CD4-positive, alpha-beta T cell treated with Interleukin-6 for 4 hours (primary cell): ENCODE results near the gene PPM1E.
"Not testable (repeated sequence)": the region's sequence is repeated elsewhere in the genome, so short reads cannot be mapped to it uniquely, and the experiment has no call there.

Experiments used
- DNase-seq: peaks from one replicate; pipeline ENCODE4 v3.0.0-alpha.2; 2020; ENCODE audit warnings: mixed read lengths

Gene PPM1E

GRCh38 chr17:58783380-58783779, 27.7 kb downstream of the PPM1E start:
- DNase-seq = no peak

DNA sequence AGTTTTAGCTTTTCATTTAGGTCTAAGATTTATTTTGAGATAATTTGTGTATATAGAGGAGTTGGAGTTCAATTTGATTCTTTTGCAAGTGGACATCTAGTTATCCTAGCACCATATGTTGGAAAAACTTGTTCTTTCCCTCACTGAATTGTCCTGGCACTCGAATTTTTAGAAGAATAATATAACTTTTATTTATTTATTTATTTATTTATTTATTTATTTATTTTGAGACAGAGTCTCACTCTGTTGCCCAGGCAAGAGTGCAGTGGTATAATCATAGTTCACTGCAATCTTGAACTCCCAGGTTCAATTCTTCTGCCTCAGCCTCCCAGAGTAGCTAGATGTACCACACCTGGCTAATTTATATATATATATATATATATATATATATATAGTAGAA, 29.4 kb downstream of the PPM1E start:
- DNase-seq = no peak

GRCh38 chr17:58786586-58787295, 31.1 kb downstream of the PPM1E start:
- no peak for DNase-seq

GRCh38 chr17:58788199-58788598, 32.5 kb downstream of the PPM1E start:
- no peak for DNase-seq

DNA sequence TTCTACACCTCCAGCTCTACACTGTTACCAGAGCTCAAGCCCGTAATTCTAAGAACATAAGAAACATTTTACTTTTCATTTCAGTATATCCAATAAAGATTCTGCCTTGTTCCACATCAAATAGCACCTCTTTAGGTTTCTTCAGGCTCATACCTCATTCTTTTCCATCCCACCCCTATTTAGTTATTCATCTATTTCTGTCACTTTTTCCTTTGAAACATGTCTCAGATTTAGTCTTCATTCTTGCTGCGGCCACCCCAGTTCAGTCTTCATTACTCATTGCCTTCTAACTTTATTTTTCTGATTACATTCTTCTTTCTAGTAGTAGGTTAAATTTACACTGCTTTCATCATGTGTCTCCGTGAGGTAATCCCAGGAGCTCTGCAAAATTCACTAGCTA, 33.5 kb downstream of the PPM1E start:
- no peak for DNase-seq

DNA sequence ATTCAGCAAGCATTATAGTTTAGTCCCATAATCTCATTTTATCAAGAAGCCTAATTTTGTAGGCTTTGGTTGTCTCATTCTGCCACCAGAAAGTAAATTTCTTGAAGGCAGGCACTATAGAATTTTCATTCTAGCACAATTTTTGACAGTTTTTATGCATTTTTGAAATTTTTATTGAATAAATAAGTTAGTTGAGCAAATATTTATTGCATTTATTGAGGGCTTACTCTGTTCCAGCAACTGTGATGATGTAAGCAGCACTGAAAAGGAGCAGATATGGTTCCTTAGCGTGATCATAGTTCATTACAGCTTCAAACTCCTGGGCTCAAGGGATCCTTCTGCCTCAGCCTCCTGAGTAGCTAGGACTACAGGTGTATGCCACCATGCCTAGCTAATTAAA, 34.2 kb downstream of the PPM1E start:
- no peak for DNase-seq

DNA sequence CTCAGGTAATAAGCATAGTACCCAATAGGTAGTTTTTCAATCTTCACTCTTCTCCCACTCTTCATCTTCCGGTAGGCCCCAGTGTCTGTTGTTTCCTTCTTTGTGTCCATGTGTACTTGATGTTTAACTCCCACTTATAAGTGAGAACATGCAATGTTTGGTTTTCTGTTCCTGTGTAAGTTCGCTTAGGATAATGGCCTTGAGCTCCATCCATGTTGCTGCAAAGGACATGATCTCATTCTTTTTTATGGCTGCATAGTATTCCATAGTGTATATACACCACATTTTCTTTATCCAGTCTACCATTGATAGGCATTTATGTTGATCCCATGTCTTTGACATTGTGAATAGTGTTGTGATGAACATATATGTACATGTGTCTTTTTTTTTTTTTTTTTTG, 38.9 kb downstream of the PPM1E start:
- not testable (repeated sequence) for DNase-seq

DNA sequence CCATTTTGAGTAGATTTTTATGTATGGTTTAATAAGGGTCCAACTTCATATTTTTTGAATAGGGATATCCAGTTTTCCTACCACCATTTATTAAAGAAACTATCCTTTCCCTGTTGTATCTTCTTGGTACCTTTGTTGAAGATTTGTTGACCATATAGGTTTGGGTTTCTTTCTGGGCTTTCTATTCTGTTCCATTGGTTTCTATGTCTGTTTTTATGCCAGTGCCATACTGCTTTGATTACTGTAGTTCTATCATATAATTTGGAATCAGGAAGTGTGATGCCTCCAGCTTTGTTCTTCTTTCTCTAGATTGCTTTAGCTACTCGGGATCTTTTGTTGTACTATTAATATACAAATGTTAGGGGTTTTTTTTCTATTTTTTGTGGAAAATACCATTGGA, 46.5 kb downstream of the PPM1E start:
- no peak for DNase-seq

DNA sequence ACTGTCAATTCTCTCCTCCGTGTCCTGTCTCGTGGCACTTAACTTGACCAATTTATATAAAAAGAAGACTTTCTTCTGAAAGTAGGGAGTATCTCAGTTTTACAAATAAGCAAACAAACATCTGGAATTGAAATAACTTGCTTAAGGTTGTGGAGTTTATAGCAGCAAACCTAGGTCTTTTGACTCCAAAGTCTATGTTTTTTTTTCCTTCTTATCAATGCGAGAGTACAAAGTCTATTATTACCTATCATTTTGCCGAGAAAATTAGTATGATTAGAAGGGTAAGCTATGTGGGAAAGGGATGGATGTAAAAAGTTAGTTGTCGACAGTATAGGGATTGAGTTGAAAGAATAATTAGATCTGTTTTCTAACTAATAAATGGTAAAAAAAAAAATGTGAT, 50.4 kb downstream of the PPM1E start:
- DNase-seq = no peak

DNA sequence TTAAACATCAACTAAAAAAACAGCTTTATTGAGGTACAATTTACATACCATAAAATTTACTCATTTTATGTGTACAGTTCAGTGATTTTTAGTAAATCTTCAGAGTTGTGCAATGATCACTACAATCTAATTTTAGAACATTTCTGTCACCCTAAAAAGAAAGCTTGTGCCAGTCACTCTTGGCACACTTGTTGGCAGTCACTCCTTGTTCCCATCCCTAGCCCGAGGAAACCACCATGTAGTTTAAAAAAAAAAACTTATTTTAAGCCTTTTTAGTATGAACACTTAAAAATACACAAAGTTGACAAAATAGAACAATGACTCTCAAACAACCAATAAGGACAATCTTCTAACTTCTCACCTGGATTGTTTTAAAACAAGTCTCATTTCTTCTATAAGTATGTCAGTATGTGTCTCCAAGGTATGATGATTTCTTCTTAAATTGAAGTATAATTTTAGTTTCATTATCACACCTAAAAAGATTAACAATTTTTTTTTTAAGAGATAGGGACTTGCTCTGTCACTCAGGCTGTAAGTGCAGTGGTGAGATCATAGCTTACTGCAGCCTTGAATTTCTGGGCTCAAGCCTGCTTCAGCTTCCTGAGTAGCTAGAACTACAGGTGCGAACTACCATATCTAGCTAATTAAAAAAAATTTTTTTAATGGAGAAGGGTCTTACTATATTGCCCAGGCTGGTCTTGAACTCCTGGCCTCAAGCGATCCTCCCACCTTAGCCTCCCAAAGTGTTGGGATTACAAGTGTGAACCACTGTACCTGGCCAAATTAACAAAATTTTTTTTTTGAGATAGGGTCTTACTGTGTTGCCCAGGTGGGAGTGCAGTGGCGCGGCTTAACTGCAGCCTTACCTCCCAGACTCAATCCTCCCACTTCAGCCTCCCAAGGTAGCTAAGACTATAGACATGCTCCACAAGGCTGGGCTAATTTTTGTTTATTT, 53.2 kb downstream of the PPM1E start:
- no peak for DNase-seq

DNA sequence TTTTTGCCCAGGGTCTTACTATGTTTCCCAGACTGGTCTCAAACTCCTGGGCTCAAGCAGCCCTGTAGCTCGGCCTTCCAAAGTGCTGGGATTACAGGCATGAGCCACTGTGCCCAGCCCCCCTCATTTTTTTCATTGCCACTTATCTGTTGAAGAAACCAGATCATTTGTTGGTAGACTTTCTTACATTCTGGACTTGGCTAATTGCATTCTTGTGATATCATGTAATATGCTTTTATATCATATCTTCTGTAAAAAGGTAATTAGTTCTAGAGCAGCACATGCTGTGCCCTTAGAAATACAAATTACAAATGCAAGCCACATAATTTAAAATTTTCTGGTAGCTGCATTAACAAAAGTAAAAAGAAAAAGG, 53.9 kb downstream of the PPM1E start:
- DNase-seq = no peak

DNA sequence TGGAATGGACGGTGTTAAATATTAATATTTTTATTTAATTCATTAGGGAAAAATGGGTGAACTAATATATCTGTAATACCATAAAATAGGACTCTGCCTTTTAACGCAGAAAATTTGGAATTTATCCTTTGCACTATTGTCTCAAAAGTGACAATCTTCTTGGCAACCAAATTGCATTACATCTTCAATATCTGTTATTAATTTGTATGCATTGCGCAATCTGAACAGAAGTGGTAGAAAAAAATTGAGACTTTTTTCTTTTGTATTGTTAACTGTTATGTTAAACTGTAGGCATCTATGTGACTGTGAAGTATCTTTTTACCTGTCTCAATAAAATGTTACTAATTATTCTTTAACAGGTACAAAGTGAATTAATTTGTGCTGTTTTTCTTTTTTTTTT, 55.6 kb downstream of the PPM1E start:
- no peak for DNase-seq

DNA sequence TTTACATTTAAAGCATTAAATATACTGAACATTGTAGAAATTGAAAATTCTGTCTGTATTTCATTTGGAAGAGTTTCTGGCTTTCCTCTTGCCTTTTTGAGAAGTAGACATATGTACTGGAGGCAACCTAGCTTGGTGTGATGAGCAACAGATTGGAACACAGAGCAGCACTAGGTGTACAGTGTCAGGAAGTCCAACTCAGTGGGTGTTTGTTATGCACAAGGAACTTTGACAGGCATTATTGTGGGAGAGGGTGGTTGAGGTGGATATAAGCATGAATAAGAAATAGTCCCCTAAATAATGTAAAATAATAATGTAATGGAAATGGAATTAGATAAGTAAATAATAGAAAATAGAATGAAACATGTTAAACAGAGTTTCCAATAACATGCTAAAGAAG, 58.1 kb downstream of the PPM1E start:
- no peak for DNase-seq

DNA sequence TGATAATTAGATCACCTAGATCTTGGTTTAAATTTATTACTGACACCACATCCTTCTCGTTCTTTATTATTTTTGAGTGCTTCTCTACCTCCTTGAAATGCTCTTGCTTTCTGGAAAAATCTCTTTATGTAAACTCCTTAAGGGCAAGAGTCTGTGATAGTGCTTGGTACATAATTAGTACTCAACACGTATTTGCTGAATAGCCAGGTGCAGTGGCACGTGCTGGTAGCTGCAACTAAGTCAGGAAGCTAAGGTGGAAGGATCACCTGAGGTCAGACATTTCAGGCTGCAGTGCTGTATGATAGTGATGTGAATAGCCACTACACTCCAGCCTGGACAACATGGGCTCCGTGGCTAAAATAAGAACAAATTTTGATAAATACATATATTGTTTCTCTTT, 63.0 kb downstream of the PPM1E start:
- DNase-seq = no peak

GRCh38 chr17:58822148-58823050, 66.7 kb downstream of the PPM1E start:
- DNase-seq = no peak

DNA sequence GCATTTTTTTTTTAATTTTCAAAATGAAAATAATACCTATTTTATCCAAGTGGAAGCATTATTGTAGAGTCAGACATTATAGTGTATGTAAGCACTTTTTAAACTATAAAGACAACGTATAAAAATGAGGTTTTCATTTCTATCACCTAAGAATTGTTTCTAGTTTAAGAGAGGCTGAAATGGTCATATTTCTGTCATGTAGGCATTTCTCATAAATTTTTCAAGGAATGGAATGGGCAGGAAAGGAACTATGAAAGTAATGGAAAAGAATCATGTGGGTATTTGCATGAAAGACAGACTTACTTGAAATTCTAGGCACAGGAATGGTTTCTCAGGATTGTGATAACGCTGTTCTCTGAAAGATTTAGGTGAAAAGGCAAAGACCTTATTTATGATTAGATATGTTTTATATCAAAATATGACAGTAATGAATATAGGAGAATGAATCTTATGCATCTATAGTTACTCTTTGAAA, 67.4 kb downstream of the PPM1E start:
- DNase-seq = no peak

DNA sequence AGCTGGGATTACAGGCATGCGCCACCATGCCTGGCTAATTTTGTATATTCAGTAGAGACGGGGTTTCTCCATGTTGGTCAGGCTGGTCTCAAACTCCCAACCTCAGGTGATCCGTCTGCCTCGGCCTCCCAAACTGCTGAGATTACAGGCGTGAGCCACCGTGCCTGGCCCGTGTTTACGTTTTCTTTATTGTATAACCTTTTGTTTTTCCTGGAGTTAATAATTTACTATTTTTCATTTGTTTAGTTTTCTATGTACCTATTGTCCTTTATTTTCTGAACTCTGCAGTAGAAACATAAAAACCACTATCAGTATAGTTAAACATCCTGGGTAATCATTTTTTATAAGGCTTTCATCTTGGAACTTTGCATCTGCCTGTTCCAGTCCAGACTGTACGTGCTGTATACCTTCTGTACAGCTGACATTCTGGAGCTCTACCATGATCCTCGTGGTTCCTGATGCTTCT, 73.6 kb downstream of the PPM1E start:
- no peak for DNase-seq

DNA sequence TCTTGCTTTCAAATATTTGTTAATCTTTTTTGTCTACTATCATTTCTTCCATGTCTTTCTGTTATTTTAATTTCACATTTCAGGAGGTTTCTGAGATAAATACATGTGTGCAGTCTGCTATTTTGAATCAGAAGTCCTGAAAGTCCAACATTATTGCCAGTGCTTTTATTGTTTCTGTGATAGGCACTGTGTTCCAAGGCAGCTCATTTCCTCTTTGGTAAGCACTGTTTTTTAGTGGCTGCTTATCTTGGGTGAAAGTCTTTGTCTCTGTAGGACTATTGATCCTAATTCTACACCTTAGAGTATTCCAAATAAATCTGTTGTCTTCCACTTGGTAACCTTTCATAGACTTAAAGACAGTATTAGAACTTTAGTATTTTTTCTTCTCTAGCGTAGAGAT, 76.1 kb downstream of the PPM1E start:
- DNase-seq = no peak

DNA sequence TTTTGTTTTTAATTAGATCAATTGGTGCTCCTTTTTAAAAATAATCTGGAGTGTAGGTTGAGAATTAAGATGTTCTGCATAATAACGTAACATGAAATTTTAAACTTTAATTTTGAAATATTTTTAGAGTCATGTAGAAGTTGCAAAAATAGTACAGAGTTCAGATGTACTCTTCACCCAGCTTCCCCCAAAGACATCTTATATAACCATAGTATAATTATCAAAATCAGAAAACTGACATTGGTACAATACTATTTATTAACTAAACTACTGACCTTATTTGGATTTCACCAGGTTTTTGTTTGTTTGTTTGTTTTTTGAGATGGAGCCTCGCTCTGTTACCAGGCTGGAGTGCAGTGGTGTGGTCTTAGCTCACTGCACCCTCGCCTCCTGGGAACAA, 76.9 kb downstream of the PPM1E start:
- DNase-seq = no peak

- no peak for DNase-seq
Measured at GRCh38 chr17:58837699-58838098, 82.0 kb downstream of the PPM1E start.

- DNase-seq = no peak
Measured at GRCh38 chr17:58840820-58841612, 85.4 kb downstream of the PPM1E start.

GRCh38 chr17:58846413-58846812, 90.8 kb downstream of the PPM1E start:
- DNase-seq = not testable (repeated sequence)
